H1 (cell line): Measurements from ENCODE around the gene IL16. TPM values are rescaled to one million over a fixed set of nuclear protein-coding genes. Genes with fewer than 3 reads are reported as not detected.
"Not testable (repeated sequence)": the region's sequence is repeated elsewhere in the genome, so short reads cannot be mapped to it uniquely, and the experiment has no call there.

Source experiments
- CTCF ChIA-PET: fragments of 300-600 bp; sonication (Branson Sonifier 250); formaldehyde crosslinking; loops from one replicate; lab custom pipeline; 2021; ENCODE audit not compliant: partially characterized antibody; lab: Charles Lee
- POLR2A ChIA-PET: fragments of 300-600 bp; sonication (Branson Sonifier 250); formaldehyde crosslinking; loops from one replicate; lab custom pipeline; 2021; ENCODE audit warnings: inconsistent platforms; ENCODE audit not compliant: partially characterized antibody; lab: Charles Lee
- DNase-seq, 2 experiments: peaks; one replicate each; pipeline versions ENCODE4 v3.0.0 to v3.0.0-alpha.2; 2010 to 2022; ENCODE audit warnings: low spot score in 2 of 2, low read depth in 1 of 2, mixed read lengths in 1 of 2
- FAIRE-seq: peaks from 2 replicates; lab custom pipeline; 2011; peaks lifted over from hg19 to GRCh38; lab: Jason Lieb, UNC
- H2AFZ ChIP-seq: 2 replicates; pipeline ENCODE4 v1.8.1; 2012; ENCODE audit warnings: low read length, inconsistent platforms
- H2AK5ac ChIP-seq: 2 replicates; pipeline ENCODE4 v1.6.1; 2013; ENCODE audit warnings: low read depth, low read length
- H2BK120ac ChIP-seq: replicated peaks from 2 replicates; pipeline ENCODE3; 2013; ENCODE audit warnings: low read depth, low read length, inconsistent platforms
- H2BK12ac ChIP-seq: 2 replicates; pipeline ENCODE4 v1.6.1; 2013; ENCODE audit warnings: low read depth, low read length
- H2BK15ac ChIP-seq: 2 replicates; pipeline ENCODE4 v1.6.1; 2013; ENCODE audit warnings: low read length
- H2BK20ac ChIP-seq: 2 replicates; pipeline ENCODE4 v1.6.1; 2013; ENCODE audit warnings: low read length
- H2BK5ac ChIP-seq: 2 replicates; pipeline ENCODE4 v1.6.1; 2013; ENCODE audit warnings: low read depth, low read length
- H3K14ac ChIP-seq: 2 replicates; pipeline ENCODE4 v1.6.1; 2013; ENCODE audit warnings: inconsistent platforms; ENCODE audit not compliant: insufficient read length
- H3K18ac ChIP-seq: 2 replicates; pipeline ENCODE4 v1.6.1; 2013; ENCODE audit warnings: low read length; ENCODE audit errors: extremely low read depth
- H3K23ac ChIP-seq: 2 replicates; pipeline ENCODE4 v1.6.1; 2013; ENCODE audit warnings: inconsistent platforms; ENCODE audit not compliant: insufficient read length
- H3K23me2 ChIP-seq: 2 replicates; pipeline ENCODE4 v1.6.1; 2013; ENCODE audit warnings: low read depth, low read length
- H3K27ac ChIP-seq: 2 replicates; pipeline ENCODE4 v1.6.1; 2011; ENCODE audit warnings: low read depth, low read length, inconsistent platforms
- H3K27me3 ChIP-seq, 4 experiments: replicated peaks in 1 of 4; 1 replicate in 1 of 4; 2 replicates in 3 of 4; pipeline versions ENCODE4 v1.6.1 to v1.8.1; 2011 to 2013; ENCODE audit warnings: low read length in 3 of 4, mild to moderate bottlenecking in 3 of 4, inconsistent platforms in 2 of 4, mixed read lengths in 2 of 4, moderate library complexity in 1 of 4; ENCODE audit not compliant: control insufficient read depth in 3 of 4, insufficient read depth in 3 of 4; ENCODE audit errors: extremely low read depth in 1 of 4
- H3K36me3 ChIP-seq, 4 experiments: 2 replicates each; pipeline versions ENCODE4 v1.6.1 to v1.8.1; 2011 to 2013; ENCODE audit warnings: mild to moderate bottlenecking in 4 of 4, low read length in 3 of 4, moderate library complexity in 2 of 4, control low read depth in 1 of 4, inconsistent platforms in 1 of 4; ENCODE audit not compliant: insufficient read depth in 4 of 4, control insufficient read depth in 2 of 4
- H3K4ac ChIP-seq: replicated peaks from 2 replicates; pipeline ENCODE3; 2013; ENCODE audit warnings: low read length, low read depth, mixed read lengths, inconsistent platforms; ENCODE audit not compliant: insufficient read length
- H3K4me1 ChIP-seq, 4 experiments: replicated peaks in 1 of 4; 1 replicate in 1 of 4; 2 replicates in 3 of 4; pipeline versions ENCODE4 v1.6.1 to v1.8.1; 2011 to 2013; ENCODE audit warnings: low read length in 3 of 4, inconsistent platforms in 2 of 4, mixed read lengths in 1 of 4; ENCODE audit not compliant: insufficient read depth in 4 of 4, control insufficient read depth in 3 of 4
- H3K4me2 ChIP-seq, 2 experiments: 2 replicates each; pipeline versions ENCODE4 v1.6.1 to v1.8.1; 2011 to 2013; ENCODE audit warnings: low read depth in 2 of 2, low read length in 2 of 2, control low read depth in 1 of 2, inconsistent platforms in 1 of 2, mild to moderate bottlenecking in 1 of 2; ENCODE audit not compliant: insufficient read depth in 1 of 2
- H3K4me3 ChIP-seq, 4 experiments: fragments of 200-600, 300-600 bp in 1 of 4; sonication (generic), shearing (Covaris generic), sonication (Bioruptor Twin) in 1 of 4; 2 replicates each; pipeline versions ENCODE4 v1.5.1 to v1.8.1; 2011 to 2016; ENCODE audit warnings: low read length in 4 of 4, low read depth in 3 of 4, control low read depth in 2 of 4, inconsistent platforms in 2 of 4, mild to moderate bottlenecking in 2 of 4, mixed read lengths in 1 of 4, moderate library complexity in 1 of 4; ENCODE audit not compliant: insufficient read depth in 2 of 4; ENCODE audit errors: extremely low read depth in 1 of 4
- H3K56ac ChIP-seq: replicated peaks from 2 replicates; pipeline ENCODE3; 2013; ENCODE audit warnings: low read depth, mild to moderate bottlenecking, mixed read lengths, low read length, inconsistent platforms; ENCODE audit not compliant: insufficient read length
- H3K79me1 ChIP-seq: 2 replicates; pipeline ENCODE4 v1.6.1; 2013; ENCODE audit warnings: low read depth, low read length, control low read depth
- H3K79me2 ChIP-seq, 2 experiments: 2 replicates each; pipeline versions ENCODE4 v1.6.1 to v1.8.1; 2012 to 2013; ENCODE audit warnings: low read length in 2 of 2, mild to moderate bottlenecking in 2 of 2, inconsistent platforms in 1 of 2; ENCODE audit not compliant: insufficient read depth in 2 of 2, control insufficient read depth in 1 of 2
- H3K9ac ChIP-seq, 4 experiments: replicated peaks in 1 of 4; 1 replicate in 1 of 4; 2 replicates in 3 of 4; pipeline versions ENCODE4 v1.6.1 to v1.8.1; 2011 to 2013; ENCODE audit warnings: low read depth in 3 of 4, low read length in 3 of 4, control low read depth in 2 of 4, mild to moderate bottlenecking in 2 of 4, moderate library complexity in 2 of 4, inconsistent platforms in 1 of 4; ENCODE audit errors: extremely low read depth in 1 of 4
- H3K9me3 ChIP-seq, 2 experiments: 2 replicates each; pipeline versions ENCODE4 v1.6.1 to v1.8.1; 2012 to 2013; ENCODE audit warnings: mild to moderate bottlenecking in 2 of 2, moderate library complexity in 2 of 2, control low read depth in 1 of 2, inconsistent platforms in 1 of 2, low read depth in 1 of 2, low read length in 1 of 2, mixed read lengths in 1 of 2; ENCODE audit not compliant: insufficient read depth in 2 of 2
- H4K20me1 ChIP-seq, 2 experiments: replicated peaks in 1 of 2; 2 replicates each; pipeline versions ENCODE3 to v1.8.1; 2011 to 2013; ENCODE audit warnings: inconsistent platforms in 2 of 2, low read length in 2 of 2, mild to moderate bottlenecking in 1 of 2; ENCODE audit not compliant: insufficient read depth in 2 of 2, control insufficient read depth in 1 of 2
- H4K5ac ChIP-seq: 2 replicates; pipeline ENCODE4 v1.6.1; 2013; ENCODE audit warnings: low read length, low read depth, mixed read lengths, inconsistent platforms; ENCODE audit not compliant: insufficient read length
- H4K8ac ChIP-seq: 2 replicates; pipeline ENCODE4 v1.8.0; 2013; ENCODE audit warnings: mild to moderate bottlenecking, moderate library complexity, low read length, inconsistent platforms; ENCODE audit not compliant: insufficient read depth; ENCODE audit errors: extremely low read depth
- H4K91ac ChIP-seq: replicated peaks from 2 replicates; pipeline ENCODE3; 2013; ENCODE audit warnings: low read length, mixed read lengths, inconsistent platforms; ENCODE audit not compliant: insufficient read length
- FOSL1 ChIP-seq: IDR thresholded peaks from 2 replicates; pipeline ENCODE4 v1.6.1; 2011; ENCODE audit warnings: mild to moderate bottlenecking, low read depth, low read length, moderate library complexity; ENCODE audit not compliant: insufficient read depth
- SIN3A ChIP-seq, 2 experiments: IDR thresholded peaks in 1 of 2; conservative IDR thresholded peaks in 1 of 2; 2 replicates each; pipeline ENCODE4 v1.6.1; 2011 to 2012; ENCODE audit warnings: low read length in 2 of 2, improper control_type of control experiment in 1 of 2, low read depth in 1 of 2, mild to moderate bottlenecking in 1 of 2
- SIRT6 ChIP-seq: IDR thresholded peaks from one replicate; pipeline ENCODE4 v1.7.1; 2012; ENCODE audit warnings: low read length, inconsistent platforms
- TCF12 ChIP-seq: IDR thresholded peaks from 2 replicates; pipeline ENCODE4 v1.6.1; 2011; ENCODE audit warnings: low read depth, mild to moderate bottlenecking, low read length
- WGBS, 2 experiments: shearing (Covaris generic) in 1 of 2; methylation state at CpG; one replicate each; pipeline versions ENCODE4 v1.1.6 to v1.1.7; 2013 to 2015; ENCODE audit warnings: low lambda C conversion rate in 2 of 2, mixed read lengths in 2 of 2, inconsistent platforms in 1 of 2, low coverage in 1 of 2, missing lambda C conversion rate in 1 of 2; ENCODE audit not compliant: insufficient replicate concordance in 2 of 2, insufficient coverage in 1 of 2, insufficient read length in 1 of 2; ENCODE audit errors: extremely low coverage in 1 of 2, missing lambda C conversion rate in 1 of 2; 5-methylcytosine and 5-hydroxymethylcytosine counted together
- polyA plus RNA-seq, 7 experiments: library from polyadenylated mRNA; depleted of rRNA in 3 of 7; stranded (reverse) in 5 of 7; unstranded in 2 of 7; fragments of >200 nt in 5 of 7; fragments of 200-250 nt in 2 of 7; gene quantifications; 1 replicate in 5 of 7; 2 replicates in 1 of 7; 4 replicates in 1 of 7; pipeline versions ENCODE4 v1.2.1 to v1.2.3, GENCODE V29; 2011 to 2013; ENCODE audit warnings: missing spikeins in 2 of 7, mixed read lengths in 2 of 7
- total RNA-seq: library from RNA; stranded (reverse); fragmentation: NEBNext Ultra II Directional; extraction: Animal tissue kit (Norgen Biotek cat#: 25700); gene quantifications from 2 replicates; pipeline ENCODE4 v1.2.1, GENCODE V29; 2021

Gene IL16
- total and polyA plus RNA-seq, 2 of the 8 experiments (the other 6 are each of a cell fraction or from before 2014, with no cell fraction given), result 0.03 to 0.09 TPM

DNA sequence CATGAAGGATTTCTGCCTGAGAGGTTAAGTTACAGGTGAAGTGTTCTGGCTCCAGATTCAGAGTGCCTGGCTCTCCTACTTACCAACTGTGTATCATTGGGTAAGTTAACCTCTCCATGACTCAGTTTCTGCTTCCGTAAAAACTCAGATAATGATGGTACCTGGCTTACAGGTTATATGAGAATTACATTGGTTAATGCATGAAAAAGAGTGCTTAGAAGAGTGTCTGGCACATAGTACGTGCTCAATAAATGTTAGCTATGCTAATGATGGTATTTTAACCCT lies 38.8 kb upstream of the IL16 start (continued):
- TF ChIP-seq SIN3A (conservative IDR thresholded peaks at IDR 0.05 in 1 of 2, IDR thresholded peaks at IDR 0.05 in 1 of 2; ENCODE audit: low read depth in 1 of 2, low read length in 2 of 2) (no peak), SIRT6 (no peak), TCF12 (no peak), FOSL1 (no peak)

DNA sequence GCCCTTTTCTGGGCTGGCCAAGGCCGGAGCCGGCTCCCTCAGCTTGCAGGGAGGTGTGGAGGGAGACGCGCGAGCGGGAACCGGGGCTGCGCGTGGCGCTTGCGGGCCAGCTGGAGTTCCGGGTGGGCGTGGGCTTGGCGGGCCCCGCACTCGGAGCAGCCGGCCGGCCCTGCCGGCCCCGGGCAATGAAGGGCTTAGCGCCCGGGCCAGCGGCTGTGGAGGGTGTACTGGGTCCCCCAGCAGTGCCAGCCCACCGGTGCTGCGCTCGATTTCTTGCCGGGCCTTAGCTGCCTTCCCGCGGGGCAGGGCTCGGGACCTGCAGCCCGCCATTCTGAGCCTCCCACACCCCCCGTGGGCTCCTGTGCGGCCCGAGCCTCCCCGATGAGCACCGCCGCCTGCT lies 38.1 kb upstream of the IL16 start:
- not testable (repeated sequence) for DNase-seq, H3K27me3 ChIP-seq
- WGBS, 2 experiments, result 96% methylated on average over 10 of the region's 37 CpGs; no CpG with 5 or more reads in 1 of the 2 experiments

More for the DNA sequence above, 38.1 kb upstream of the IL16 start:
- H3K23me2 ChIP-seq, H3K4me2 ChIP-seq, H2BK20ac ChIP-seq, H3K56ac ChIP-seq, H3K79me1 ChIP-seq, H2BK12ac ChIP-seq, H3K18ac ChIP-seq, H2AK5ac ChIP-seq, H3K9ac ChIP-seq, H4K91ac ChIP-seq, H3K14ac ChIP-seq, H3K23ac ChIP-seq, FAIRE-seq, H2BK120ac ChIP-seq, H3K36me3 ChIP-seq, H3K4me3 ChIP-seq, H3K27ac ChIP-seq, H3K4ac ChIP-seq, H3K9me3 ChIP-seq, H4K20me1 ChIP-seq, H4K5ac ChIP-seq, H4K8ac ChIP-seq, H2BK15ac ChIP-seq, H2AFZ ChIP-seq, POLR2A ChIA-PET, H3K4me1 ChIP-seq, H2BK5ac ChIP-seq, H3K79me2 ChIP-seq: not testable (repeated sequence)
- CTCF ChIA-PET, result interaction anchor here (1.0 to 11.9 kb wide), 3 partner anchors 53 to 108 kb away, joined by 3 to 162 read pairs (median 3); no protein-coding TSS in a partner anchor
